22Rv1 (cell line): ENCODE measurements around the gene PLGRKT.

Experiments
- CTCF ChIP-seq: fragments of 450-650 bp; IDR thresholded peaks from 2 replicates; pipeline ENCODE4 v1.5.1; 2017; ENCODE audit warnings: mild to moderate bottlenecking
- ZFX ChIP-seq: fragments of 450-650 bp; IDR thresholded peaks from 2 replicates; pipeline ENCODE4 v1.6.1; 2017; ENCODE audit warnings: antibody characterized with exemption, borderline replicate concordance

GRCh38 chr9:5450359-5451091 lies 12.8 kb upstream of the PLGRKT start, which contains the start of gene CD274:
- TF ChIP-seq CTCF: peak; percentile 87
- no peak for TF ChIP-seq ZFX
